Measurements from ENCODE around the gene KIAA0513. TPM values are rescaled to one million over a fixed set of nuclear protein-coding genes. Genes with fewer than 3 reads are reported as not detected.

The KIAA0513 gene
- total RNA-seq, 1 donor from 2014 or later, result 1.9 TPM

DNA sequence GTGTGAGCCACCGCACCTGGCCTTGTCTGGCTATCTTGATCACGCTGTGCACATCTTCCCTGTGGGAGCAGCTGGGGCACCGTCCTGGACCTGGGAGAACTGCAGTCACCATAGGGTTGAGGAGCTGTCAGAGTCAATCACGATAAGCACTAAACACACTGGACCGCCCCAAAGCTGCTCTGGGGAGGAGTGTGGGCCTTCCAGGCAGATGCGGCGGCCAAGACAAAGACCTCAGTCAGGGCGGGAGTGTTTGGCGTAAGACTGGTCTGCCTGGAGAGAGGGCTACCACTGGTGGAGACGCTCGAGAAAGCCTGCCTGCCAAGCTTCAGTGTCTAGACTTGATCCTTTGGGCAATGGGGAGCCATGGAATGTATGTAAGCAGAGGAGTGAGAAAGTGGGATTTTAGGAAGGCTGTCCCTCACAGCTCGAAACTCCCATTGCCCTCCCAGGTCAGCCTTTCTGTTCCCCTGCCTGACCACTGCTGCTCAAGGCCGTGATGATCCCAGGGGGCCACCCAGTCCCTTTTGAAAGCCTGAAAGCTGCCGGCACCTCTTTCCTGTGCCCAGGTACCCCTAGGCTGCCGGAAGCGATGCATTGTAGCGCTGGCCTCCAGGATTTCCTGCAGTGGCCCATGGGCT is 114.0 kb downstream of the KIAA0513 start:
- no peak for DNase-seq (ENCODE audit: low read depth)
- Histone ChIP-seq H3K36me3 (ENCODE audit: control insufficient read depth, insufficient read depth, low read length) (no peaks in the 10 kb centered on the region), H3K4me3 (ENCODE audit: low read depth, low read length) (no peak overlapping the region), H3K27me3 (ENCODE audit: control insufficient read depth, insufficient read depth, low read length) (peaks cover 10% of the 10 kb centered on the region)
- TF ChIP-seq, protein P1, sequence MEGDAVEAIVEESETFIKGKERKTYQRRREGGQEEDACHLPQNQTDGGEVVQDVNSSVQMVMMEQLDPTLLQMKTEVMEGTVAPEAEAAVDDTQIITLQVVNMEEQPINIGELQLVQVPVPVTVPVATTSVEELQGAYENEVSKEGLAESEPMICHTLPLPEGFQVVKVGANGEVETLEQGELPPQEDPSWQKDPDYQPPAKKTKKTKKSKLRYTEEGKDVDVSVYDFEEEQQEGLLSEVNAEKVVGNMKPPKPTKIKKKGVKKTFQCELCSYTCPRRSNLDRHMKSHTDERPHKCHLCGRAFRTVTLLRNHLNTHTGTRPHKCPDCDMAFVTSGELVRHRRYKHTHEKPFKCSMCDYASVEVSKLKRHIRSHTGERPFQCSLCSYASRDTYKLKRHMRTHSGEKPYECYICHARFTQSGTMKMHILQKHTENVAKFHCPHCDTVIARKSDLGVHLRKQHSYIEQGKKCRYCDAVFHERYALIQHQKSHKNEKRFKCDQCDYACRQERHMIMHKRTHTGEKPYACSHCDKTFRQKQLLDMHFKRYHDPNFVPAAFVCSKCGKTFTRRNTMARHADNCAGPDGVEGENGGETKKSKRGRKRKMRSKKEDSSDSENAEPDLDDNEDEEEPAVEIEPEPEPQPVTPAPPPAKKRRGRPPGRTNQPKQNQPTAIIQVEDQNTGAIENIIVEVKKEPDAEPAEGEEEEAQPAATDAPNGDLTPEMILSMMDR (IDR thresholded peaks at IDR 0.05; ENCODE audit: insufficient read depth, low read length, poor library complexity, severe bottlenecking), result no peak

GRCh38 chr16:85142129-85142513 is 114.5 kb downstream of the KIAA0513 start:
- H3K27me3 ChIP-seq (ENCODE audit: control insufficient read depth, insufficient read depth, low read length), result peaks cover 10% of the 10 kb centered on the region
- TF ChIP-seq, protein P1 (IDR thresholded peaks at IDR 0.05; ENCODE audit: insufficient read depth, low read length, poor library complexity, severe bottlenecking), result no peak
- no peak overlapping the region for H3K4me3 ChIP-seq (ENCODE audit: low read depth, low read length)
- H3K36me3 ChIP-seq (ENCODE audit: control insufficient read depth, insufficient read depth, low read length), result no peaks in the 10 kb centered on the region
- no peak for DNase-seq (ENCODE audit: low read depth)

DNA sequence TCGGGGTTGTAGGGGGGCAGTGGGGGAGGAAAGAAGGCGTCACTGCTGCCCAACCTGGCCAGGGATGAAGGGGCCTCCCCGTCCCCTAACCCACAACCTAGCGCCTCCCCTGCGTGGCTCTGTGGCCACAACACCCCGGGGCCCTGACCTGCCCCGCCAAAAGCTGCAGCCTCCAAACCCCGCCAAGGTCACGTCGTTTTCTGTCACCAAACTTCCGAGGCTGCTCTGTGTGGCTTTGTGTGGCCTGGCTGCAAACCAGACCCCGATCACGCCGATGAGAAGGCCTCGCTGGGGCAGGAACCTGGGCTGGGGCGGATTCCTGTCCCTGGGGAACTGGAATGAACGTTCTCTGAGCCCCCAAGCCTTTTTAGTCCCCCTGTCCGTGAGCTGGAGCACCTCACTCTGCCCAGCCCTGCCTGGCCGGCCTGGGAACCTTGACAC is 115.2 kb downstream of the KIAA0513 start:
- peaks cover 10% of the 10 kb centered on the region for H3K27me3 ChIP-seq (ENCODE audit: control insufficient read depth, insufficient read depth, low read length)
- H3K36me3 ChIP-seq (ENCODE audit: control insufficient read depth, insufficient read depth, low read length), result no peaks in the 10 kb centered on the region
- no peak overlapping the region for H3K4me3 ChIP-seq (ENCODE audit: low read depth, low read length)
- TF ChIP-seq, protein P1 (IDR thresholded peaks at IDR 0.05; ENCODE audit: insufficient read depth, low read length, poor library complexity, severe bottlenecking), result no peak
- no peak for DNase-seq (ENCODE audit: low read depth)

Other genes with a start within 250 kb of the KIAA0513 start
- gene CRISPLD2, start 207.8 kb upstream of the KIAA0513 start, total RNA-seq, result 2.5 and 3.3 TPM in 2 replicates
- 53.4 and 62.0 TPM in 2 replicates for gene ZDHHC7, start 16.3 kb upstream of the KIAA0513 start, total RNA-seq
- gene CIBAR2, start 84.7 kb downstream of the KIAA0513 start, total RNA-seq, result not detected in 2 replicates

Measured in kidney epithelial cell (primary cell).